K562 (cell line): ENCODE measurements around the gene MAGI2. TPM values are rescaled to one million over a fixed set of nuclear protein-coding genes. Genes with fewer than 3 reads are reported as not detected.

Experiments
- ATAC-seq: fragments of 200-7000 bp; cut with Tn5 transposase; 3 replicates; pipeline ENCODE4 v1.9.1; 2020; ENCODE audit warnings: moderate library complexity
- BruUV-seq: library from RNA; stranded (reverse); fragments of 400-500 nt; replicated peaks from 2 replicates; lab custom pipeline; 2021; lab: Mats Ljungman, UMichigan
- CTCF ChIA-PET: fragments of 300-600 bp; formaldehyde crosslinking; extraction: SDS; loops from one replicate; lab custom pipeline; 2021; ENCODE audit warnings: low intra/inter-chr PET ratio; lab: Yijun Ruan, JAX
- POLR2A ChIA-PET: fragments of 300-600, 350-650 bp; sonication (Branson Sonifier 250); formaldehyde crosslinking; extraction: SDS; loops from one replicate; lab custom pipeline; 2021; ENCODE audit warnings: antibody characterized with exemption, inconsistent platforms; lab: Yijun Ruan, JAX
- DNase-seq, 4 experiments: peaks; one replicate each; pipeline versions ENCODE4 v3.0.0 to v3.0.0-alpha.2; 2011 to 2018; ENCODE audit warnings: low spot score in 3 of 4, mixed read lengths in 3 of 4; ENCODE audit errors: extremely low read depth in 1 of 4
- FAIRE-seq: peaks from 2 replicates; lab custom pipeline; 2011; peaks lifted over from hg19 to GRCh38; lab: Jason Lieb, UNC
- H2AFZ ChIP-seq: 2 replicates; pipeline ENCODE4 v1.6.0; 2011; ENCODE audit warnings: low read depth, low read length, control low read depth, inconsistent platforms
- H3K27ac ChIP-seq: fragments of 200-600 bp; 3 replicates; pipeline ENCODE4 v1.8.0; 2011; ENCODE audit warnings: low read depth, mild to moderate bottlenecking, control low read depth, inconsistent platforms, low read length, moderate library complexity, mixed read lengths; ENCODE audit errors: extremely low read depth
- H3K27me3 ChIP-seq, 2 experiments: fragments of 300-600 bp in 1 of 2; 2 replicates in 1 of 2; 3 replicates in 1 of 2; pipeline versions ENCODE4 v1.6.0 to v1.8.0; 2011; ENCODE audit warnings: inconsistent platforms in 2 of 2, low read length in 2 of 2, mild to moderate bottlenecking in 1 of 2, mixed read lengths in 1 of 2, moderate library complexity in 1 of 2; ENCODE audit not compliant: control insufficient read depth in 2 of 2, insufficient read depth in 2 of 2
- H3K36me3 ChIP-seq: fragments of 300-600 bp; 3 replicates; pipeline ENCODE4 v1.8.0; 2011; ENCODE audit warnings: mild to moderate bottlenecking, low read length, inconsistent platforms; ENCODE audit not compliant: control insufficient read depth, insufficient read depth
- H3K4me1 ChIP-seq, 2 experiments: fragments of 200-600 bp in 1 of 2; replicated peaks in 1 of 2; 2 replicates in 1 of 2; 3 replicates in 1 of 2; pipeline versions ENCODE4 v1.5.1 to v1.8.0; 2011; ENCODE audit warnings: inconsistent platforms in 2 of 2, low read length in 2 of 2, mild to moderate bottlenecking in 1 of 2, mixed read lengths in 1 of 2, moderate library complexity in 1 of 2; ENCODE audit not compliant: control insufficient read depth in 2 of 2, insufficient read depth in 2 of 2
- H3K4me2 ChIP-seq: 2 replicates; pipeline ENCODE4 v1.6.1; 2011; ENCODE audit warnings: low read length, control low read depth, inconsistent platforms, mixed read lengths; ENCODE audit not compliant: insufficient read depth
- H3K4me3 ChIP-seq: fragments of 200-600 bp; sonication (generic), shearing (Covaris generic); 2 replicates; pipeline ENCODE4 v1.5.1; 2016; ENCODE audit warnings: control low read depth, inconsistent platforms
- H3K79me2 ChIP-seq: fragments of 200-600 bp; 3 replicates; pipeline ENCODE4 v1.8.0; 2011; ENCODE audit warnings: low read length, inconsistent platforms; ENCODE audit not compliant: control insufficient read depth, insufficient read depth
- H3K9ac ChIP-seq, 2 experiments: 2 replicates each; pipeline versions ENCODE4 v1.6.0 to v1.6.1; 2011; ENCODE audit warnings: low read depth in 2 of 2, low read length in 2 of 2, control low read depth in 1 of 2, inconsistent platforms in 1 of 2, mild to moderate bottlenecking in 1 of 2, mixed read lengths in 1 of 2; ENCODE audit not compliant: insufficient read depth in 1 of 2
- H3K9me1 ChIP-seq: one replicate; pipeline ENCODE4 v1.6.0; 2011; ENCODE audit warnings: inconsistent platforms, mild to moderate bottlenecking, low read length, moderate library complexity; ENCODE audit not compliant: control insufficient read depth, insufficient read depth
- H3K9me3 ChIP-seq: replicated peaks from 2 replicates; pipeline ENCODE4 v1.5.1; 2011; ENCODE audit warnings: low read depth, low read length, inconsistent platforms; ENCODE audit not compliant: control insufficient read depth, insufficient read depth
- H4K20me1 ChIP-seq: replicated peaks from 2 replicates; pipeline ENCODE4 v1.6.1; 2011; ENCODE audit warnings: low read length, inconsistent platforms, mixed read lengths; ENCODE audit not compliant: control insufficient read depth, insufficient read depth
- HEY1 ChIP-seq: fragments of 250-450 bp; sonication (Bioruptor Pico); IDR thresholded peaks from 2 replicates; pipeline ENCODE4 v1.5.0; 2020; ENCODE audit warnings: mild to moderate bottlenecking, moderate library complexity, borderline replicate concordance
- KLF1 ChIP-seq: fragments of 450-650 bp; IDR thresholded peaks from 2 replicates; pipeline ENCODE4 v1.6.1; 2016; ENCODE audit warnings: missing genetic modification characterization, missing compliant biosample characterization
- LEF1 ChIP-seq: fragments of 450-650 bp; IDR thresholded peaks from 2 replicates; pipeline ENCODE4 v1.6.1; 2016; ENCODE audit warnings: mild to moderate bottlenecking
- POLR2A ChIP-seq: fragments of 450-650 bp; conservative IDR thresholded peaks from 2 replicates; pipeline ENCODE4 v1.6.1; 2016
- SMARCC2 ChIP-seq: fragments of 450-650 bp; IDR thresholded peaks from 2 replicates; pipeline ENCODE4 v1.6.1; 2017; ENCODE audit warnings: antibody characterized with exemption, moderate library complexity, mild to moderate bottlenecking, low read depth
- XRCC4 ChIP-seq: IDR thresholded peaks from one replicate; pipeline ENCODE4 v1.6.1; 2011; ENCODE audit not compliant: insufficient read depth, insufficient read length; ENCODE audit errors: extremely low read depth
- ZNF316 ChIP-seq: fragments of 450-650 bp; IDR thresholded peaks from 2 replicates; pipeline ENCODE4 v1.6.1; 2016
- ZNF584 ChIP-seq: fragments of 200-800 bp; sonication (Bioruptor generic); IDR thresholded peaks from 2 replicates; pipeline ENCODE4 v1.6.1; 2016; ENCODE audit warnings: low read depth, mild to moderate bottlenecking, missing genetic modification characterization, missing compliant biosample characterization
- WGBS: fragments of 100-300 bp; shearing (Covaris generic); methylation state at CpG from one replicate; pipeline ENCODE4 v1.1.6; 2016; ENCODE audit warnings: low coverage, mixed read lengths; ENCODE audit not compliant: insufficient coverage; ENCODE audit errors: missing lambda C conversion rate; 5-methylcytosine and 5-hydroxymethylcytosine counted together
- in situ Hi-C: fragments of 300-500 bp; cut with MboI; formaldehyde crosslinking; loops from 4 replicates; pipeline ENCODE4 v1.15.0; 2018; ENCODE audit warnings: inconsistent platforms, mixed read lengths
- intact Hi-C: fragments of 100-400 bp; cut with micrococcal nuclease; formaldehyde crosslinking; loops from 2 replicates; pipeline ENCODE4 v1.14.2; 2022
- polyA plus RNA-seq, 8 experiments: library from polyadenylated mRNA; depleted of rRNA in 4 of 8; stranded (reverse) in 5 of 8; unstranded in 3 of 8; fragments of >200 nt; fragmentation: Nextera tagmentation in 2 of 8; fragmentation: Illumina TruSeq in 1 of 8; extraction: Ambion mirVana in 2 of 8; extraction: Trizol in 1 of 8; gene quantifications; 2 replicates each; pipeline versions ENCODE4 v1.2.1 to v1.2.3, GENCODE V29; 2011 to 2014; ENCODE audit warnings: inconsistent platforms in 1 of 8, missing spikeins in 1 of 8
- total RNA-seq, 7 experiments: library from RNA; depleted of rRNA in 6 of 7; stranded (reverse); fragments of >200 nt in 6 of 7; fragmentation: Illumina TruSeq in 2 of 7; extraction: Trizol in 2 of 7; gene quantifications; 2 replicates each; pipeline versions ENCODE4 v1.2.1 to v1.2.3, GENCODE V29; 2011 to 2021; ENCODE audit warnings: low replicate concordance in 1 of 7
- TF ChIP-seq, protein P1 (sequence below): sonication (generic); formaldehyde crosslinking; IDR thresholded peaks from 2 replicates; pipeline ENCODE4 v1.5.0; 2020; ENCODE audit warnings: missing genetic modification reagents
- TF ChIP-seq, protein P2 (sequence below): sonication (generic); formaldehyde crosslinking; IDR thresholded peaks from 2 replicates; pipeline ENCODE4 v1.8.0; 2022; ENCODE audit warnings: mild to moderate bottlenecking, missing genetic modification reagents
- TF ChIP-seq, protein P3 (sequence below): fragments of 450-650 bp; IDR thresholded peaks from one replicate; pipeline ENCODE4 v1.6.1; 2018; ENCODE audit warnings: mild to moderate bottlenecking, moderate library complexity; ENCODE audit not compliant: partially characterized antibody

Gene MAGI2
- total and polyA plus RNA-seq, 9 of the 15 experiments (the other 6 are each of a cell fraction or from before 2014, with no cell fraction given), result 0.27 to 1.4 (median 0.70) TPM

DNA sequence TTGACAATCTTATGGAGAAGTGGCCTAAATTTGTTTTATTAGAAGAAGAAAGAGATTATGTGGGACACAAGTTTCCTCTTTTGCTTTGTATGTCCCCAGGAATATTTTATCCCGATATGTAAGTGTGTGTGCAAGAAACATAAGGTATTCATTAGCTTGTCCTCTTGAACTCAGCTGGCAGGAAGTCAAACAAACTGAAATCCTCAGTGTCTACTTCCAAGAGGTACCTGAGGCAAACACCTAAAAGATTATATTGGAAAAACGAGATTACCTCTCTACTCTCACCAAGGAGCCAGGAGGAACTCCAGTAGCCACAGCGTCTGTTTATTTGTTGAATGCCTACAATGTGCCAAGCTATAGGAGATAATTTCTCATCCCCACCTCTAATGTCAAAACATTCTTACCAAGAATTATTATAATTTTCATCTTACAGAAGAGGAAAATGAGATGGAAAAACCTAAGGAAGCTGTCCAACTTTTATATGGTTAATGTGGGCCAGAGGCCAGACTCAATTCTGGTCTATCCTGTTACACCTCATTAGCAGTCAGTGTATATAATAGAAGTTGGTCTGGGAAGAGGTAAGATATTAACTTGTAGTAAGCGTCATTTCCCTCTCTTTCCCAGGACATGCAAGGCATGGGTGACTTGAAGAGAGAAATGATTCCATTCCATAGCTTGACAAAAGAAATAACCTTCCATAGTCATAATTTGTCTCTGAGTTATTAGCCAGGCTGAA, 692.7 kb downstream of the MAGI2 start:
- POLR2A ChIA-PET, result no interaction called here
- FAIRE-seq, result no peak
- Histone ChIP-seq H3K27me3 (no peaks in the 10 kb centered on the region), H3K4me3 (no peak overlapping the region), H3K4me2 (no peak overlapping the region), H2AFZ (no peak overlapping the region), H4K20me1 (no peaks in the 10 kb centered on the region), H3K27ac (no peak overlapping the region), H3K79me2 (no peaks in the 10 kb centered on the region), H3K4me1 (no peaks in the 10 kb centered on the region), H3K9me3 (no peaks in the 10 kb centered on the region; the same call in 1 of the 2 replicates), H3K9me1 (no peaks in the 10 kb centered on the region), H3K36me3 (no peaks in the 10 kb centered on the region), H3K9ac (no peak overlapping the region)
- CTCF ChIA-PET, result no interaction called here
- intact Hi-C loops, result no loop called here
- TF ChIP-seq LEF1 (no peak), HEY1 (no peak), ZNF316 (no peak), KLF1 (no peak), XRCC4 (no peak), SMARCC2 (no peak), ZNF584 (CRISPR knock-in tag) (no peak), POLR2A (no peak)
- TF ChIP-seq, protein P1, sequence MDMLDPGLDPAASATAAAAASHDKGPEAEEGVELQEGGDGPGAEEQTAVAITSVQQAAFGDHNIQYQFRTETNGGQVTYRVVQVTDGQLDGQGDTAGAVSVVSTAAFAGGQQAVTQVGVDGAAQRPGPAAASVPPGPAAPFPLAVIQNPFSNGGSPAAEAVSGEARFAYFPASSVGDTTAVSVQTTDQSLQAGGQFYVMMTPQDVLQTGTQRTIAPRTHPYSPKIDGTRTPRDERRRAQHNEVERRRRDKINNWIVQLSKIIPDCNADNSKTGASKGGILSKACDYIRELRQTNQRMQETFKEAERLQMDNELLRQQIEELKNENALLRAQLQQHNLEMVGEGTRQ (CRISPR knock-in tag), result no peak
- TF ChIP-seq, protein P2, sequence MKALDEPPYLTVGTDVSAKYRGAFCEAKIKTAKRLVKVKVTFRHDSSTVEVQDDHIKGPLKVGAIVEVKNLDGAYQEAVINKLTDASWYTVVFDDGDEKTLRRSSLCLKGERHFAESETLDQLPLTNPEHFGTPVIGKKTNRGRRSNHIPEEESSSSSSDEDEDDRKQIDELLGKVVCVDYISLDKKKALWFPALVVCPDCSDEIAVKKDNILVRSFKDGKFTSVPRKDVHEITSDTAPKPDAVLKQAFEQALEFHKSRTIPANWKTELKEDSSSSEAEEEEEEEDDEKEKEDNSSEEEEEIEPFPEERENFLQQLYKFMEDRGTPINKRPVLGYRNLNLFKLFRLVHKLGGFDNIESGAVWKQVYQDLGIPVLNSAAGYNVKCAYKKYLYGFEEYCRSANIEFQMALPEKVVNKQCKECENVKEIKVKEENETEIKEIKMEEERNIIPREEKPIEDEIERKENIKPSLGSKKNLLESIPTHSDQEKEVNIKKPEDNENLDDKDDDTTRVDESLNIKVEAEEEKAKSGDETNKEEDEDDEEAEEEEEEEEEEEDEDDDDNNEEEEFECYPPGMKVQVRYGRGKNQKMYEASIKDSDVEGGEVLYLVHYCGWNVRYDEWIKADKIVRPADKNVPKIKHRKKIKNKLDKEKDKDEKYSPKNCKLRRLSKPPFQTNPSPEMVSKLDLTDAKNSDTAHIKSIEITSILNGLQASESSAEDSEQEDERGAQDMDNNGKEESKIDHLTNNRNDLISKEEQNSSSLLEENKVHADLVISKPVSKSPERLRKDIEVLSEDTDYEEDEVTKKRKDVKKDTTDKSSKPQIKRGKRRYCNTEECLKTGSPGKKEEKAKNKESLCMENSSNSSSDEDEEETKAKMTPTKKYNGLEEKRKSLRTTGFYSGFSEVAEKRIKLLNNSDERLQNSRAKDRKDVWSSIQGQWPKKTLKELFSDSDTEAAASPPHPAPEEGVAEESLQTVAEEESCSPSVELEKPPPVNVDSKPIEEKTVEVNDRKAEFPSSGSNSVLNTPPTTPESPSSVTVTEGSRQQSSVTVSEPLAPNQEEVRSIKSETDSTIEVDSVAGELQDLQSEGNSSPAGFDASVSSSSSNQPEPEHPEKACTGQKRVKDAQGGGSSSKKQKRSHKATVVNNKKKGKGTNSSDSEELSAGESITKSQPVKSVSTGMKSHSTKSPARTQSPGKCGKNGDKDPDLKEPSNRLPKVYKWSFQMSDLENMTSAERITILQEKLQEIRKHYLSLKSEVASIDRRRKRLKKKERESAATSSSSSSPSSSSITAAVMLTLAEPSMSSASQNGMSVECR, result no peak
- TF ChIP-seq, protein P3, sequence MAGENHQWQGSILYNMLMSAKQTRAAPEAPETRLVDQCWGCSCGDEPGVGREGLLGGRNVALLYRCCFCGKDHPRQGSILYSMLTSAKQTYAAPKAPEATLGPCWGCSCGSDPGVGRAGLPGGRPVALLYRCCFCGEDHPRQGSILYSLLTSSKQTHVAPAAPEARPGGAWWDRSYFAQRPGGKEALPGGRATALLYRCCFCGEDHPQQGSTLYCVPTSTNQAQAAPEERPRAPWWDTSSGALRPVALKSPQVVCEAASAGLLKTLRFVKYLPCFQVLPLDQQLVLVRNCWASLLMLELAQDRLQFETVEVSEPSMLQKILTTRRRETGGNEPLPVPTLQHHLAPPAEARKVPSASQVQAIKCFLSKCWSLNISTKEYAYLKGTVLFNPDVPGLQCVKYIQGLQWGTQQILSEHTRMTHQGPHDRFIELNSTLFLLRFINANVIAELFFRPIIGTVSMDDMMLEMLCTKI, result no peak
- BruUV-seq, result no TSS peak
- ATAC-seq, result no peak
- no peak for DNase-seq
- WGBS, result 0% methylated on average over 4 of the region's 4 CpGs
- in situ Hi-C loops, result no loop called here
